ENCODE results near the gene MDGA2. TPM values are rescaled to one million over a fixed set of nuclear protein-coding genes. Genes with fewer than 3 reads are reported as not detected.

The MDGA2 gene
- total and polyA plus RNA-seq, 2 of the 13 experiments (the other 11 are each of a cell fraction or from before 2014, with no cell fraction given): not detected

DNA sequence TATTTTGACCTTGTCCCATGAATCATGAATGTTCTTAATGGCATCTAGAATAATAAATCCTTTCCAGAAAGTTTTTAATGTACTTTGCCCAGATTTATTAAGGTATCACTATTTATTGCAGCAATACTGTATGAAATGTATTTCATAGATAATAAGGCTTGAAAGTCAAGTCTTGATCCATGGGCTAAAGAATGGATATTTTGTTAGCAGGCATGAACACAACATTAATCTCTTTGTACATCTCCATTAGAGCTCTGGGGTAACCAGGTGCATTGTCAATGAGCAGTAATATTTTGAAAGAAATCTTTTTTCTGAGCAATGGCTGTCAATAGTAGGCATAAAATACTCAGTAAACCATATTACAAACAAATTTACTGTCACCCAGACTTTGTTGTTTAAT lies 882.3 kb downstream of the MDGA2 start:
- no peaks in the 10 kb centered on the region for H3K79me2 ChIP-seq (ENCODE audit: insufficient read depth, low read length)
- intact Hi-C loops (cut with micrococcal nuclease; ENCODE audit: unreplicated experiment) (no loop called here), in situ Hi-C loops (cut with HindIII; ENCODE audit: extremely low pct_ligation_motif_present, low pct_unique_long_range_greater_than_20kb) (no loop called here)
- no peaks in the 10 kb centered on the region for H3K36me3 ChIP-seq (replicated peaks in 1 of 2; ENCODE audit: control insufficient read depth in 1 of 2, insufficient read depth in 2 of 2, low read length in 2 of 2)
- no peak overlapping the region for H3K4me2 ChIP-seq (ENCODE audit: low read depth, low read length)
- POLR2A ChIA-PET: no interaction called here
- no peak overlapping the region for H3K4me3 ChIP-seq (replicated peaks in 1 of 3; ENCODE audit: insufficient read depth in 1 of 3, low read depth in 2 of 3, low read length in 3 of 3)
- no peak overlapping the region for H3K9ac ChIP-seq (ENCODE audit: insufficient read depth, low read depth, low read length)
- no TSS peak for BruUV-seq (replicated peaks)
- H3K9me3 ChIP-seq (ENCODE audit: low read length): peaks cover 55% of the 10 kb centered on the region
- no peak overlapping the region for H3K27ac ChIP-seq (ENCODE audit: extremely low read length, insufficient read depth, low read length)
- FAIRE-seq: no peak
- no peaks in the 10 kb centered on the region for H3K4me1 ChIP-seq (ENCODE audit: insufficient read depth, low read length)
- H4K20me1 ChIP-seq (ENCODE audit: insufficient read depth, low read length): no peaks in the 10 kb centered on the region
- ATAC-seq: no peak
- CTCF ChIA-PET (ENCODE audit: low intra/inter-chr PET ratio, low total read pairs): no interaction called here
- no peaks in the 10 kb centered on the region for H3K27me3 ChIP-seq (ENCODE audit: control insufficient read depth in 1 of 2, insufficient read depth in 2 of 2, low read length in 2 of 2)
- H2AFZ ChIP-seq (ENCODE audit: low read length): no peak overlapping the region
- TF ChIP-seq POLR2AphosphoS2 (IDR thresholded peaks at IDR 0.05; ENCODE audit: low read depth, low read length) (no peak), MED8 (CRISPR knock-in tag; IDR thresholded peaks at IDR 0.05; ENCODE audit: insufficient replicate concordance) (no peak), KDM2A (CRISPR knock-in tag; IDR thresholded peaks at IDR 0.05; ENCODE audit: borderline replicate concordance, low read depth) (no peak), ZNF501 (CRISPR knock-in tag; IDR thresholded peaks at IDR 0.05) (no peak), ZNF703 (CRISPR knock-in tag; IDR thresholded peaks at IDR 0.05; ENCODE audit: borderline replicate concordance) (no peak), ZSCAN22 (CRISPR knock-in tag; IDR thresholded peaks at IDR 0.05) (no peak), NR2F6 (IDR thresholded peaks at IDR 0.05) (no peak), NR2F6 (CRISPR knock-in tag; IDR thresholded peaks at IDR 0.05) (no peak), ZNF589 (CRISPR knock-in tag; conservative IDR thresholded peaks at IDR 0.05) (no peak), ZNF263 (CRISPR knock-in tag; IDR thresholded peaks at IDR 0.05) (no peak), POGZ (CRISPR knock-in tag; IDR thresholded peaks at IDR 0.05) (no peak), YEATS2 (CRISPR knock-in tag; IDR thresholded peaks at IDR 0.05; ENCODE audit: borderline replicate concordance) (no peak), NR3C1 (CRISPR knock-in tag; IDR thresholded peaks at IDR 0.05) (no peak), ZNF816 (CRISPR knock-in tag; IDR thresholded peaks at IDR 0.05; ENCODE audit: borderline replicate concordance) (no peak), RXRB (CRISPR knock-in tag; IDR thresholded peaks at IDR 0.05; ENCODE audit: borderline replicate concordance) (no peak), TCF7 (IDR thresholded peaks at IDR 0.05; ENCODE audit: low read depth) (no peak), NFKB2 (CRISPR knock-in tag; IDR thresholded peaks at IDR 0.05; ENCODE audit: borderline replicate concordance) (no peak), NONO (IDR thresholded peaks at IDR 0.05) (no peak), NONO (CRISPR knock-in tag; conservative IDR thresholded peaks at IDR 0.05) (no peak), ZNF556 (CRISPR knock-in tag; IDR thresholded peaks at IDR 0.05; ENCODE audit: borderline replicate concordance) (no peak)
- no peak for DNase-seq (ENCODE audit: low spot score)

Small RNA genes lying within 50 kb of the gene (small RNA-seq; reads per million reads assigned to genes)
- 0 reads per million in 3 experiments for gene RF00402 (ENCODE audit: insufficient read depth in 2 of 3, insufficient read length in 3 of 3, low read depth in 2 of 3, low replicate concordance in 1 of 3)

Measured in HepG2 (cell line).